Epithelial cell of proximal tubule (primary cell): ENCODE data around the gene KIRREL3. TPM values are rescaled to one million over a fixed set of nuclear protein-coding genes. Genes with fewer than 3 reads are reported as not detected.

Source experiments
- DNase-seq: peaks from one replicate; pipeline ENCODE4 v3.0.0-alpha.2; 2011; ENCODE audit warnings: low read depth
- H3K4me3 ChIP-seq: 2 replicates; pipeline ENCODE4 v1.5.1; 2011; ENCODE audit warnings: low read depth, mild to moderate bottlenecking, low read length
- CTCF ChIP-seq: conservative IDR thresholded peaks from 2 replicates; pipeline ENCODE4 v1.5.1; 2012; ENCODE audit warnings: low read depth, mild to moderate bottlenecking, low read length
- total RNA-seq: library from RNA; depleted of rRNA; stranded (reverse); fragments of >200 nt; gene quantifications from 2 replicates; pipeline ENCODE4 v1.2.3, GENCODE V29; 2015

KIRREL3 gene
- total RNA-seq, 1 donor from 2014 or later = 5.1 TPM

GRCh38 chr11:126624506-126624905 is 376.1 kb downstream of the KIRREL3 start:
- H3K4me3 ChIP-seq = no peak overlapping the region
- DNase-seq = no peak
- TF ChIP-seq CTCF = no peak

DNA sequence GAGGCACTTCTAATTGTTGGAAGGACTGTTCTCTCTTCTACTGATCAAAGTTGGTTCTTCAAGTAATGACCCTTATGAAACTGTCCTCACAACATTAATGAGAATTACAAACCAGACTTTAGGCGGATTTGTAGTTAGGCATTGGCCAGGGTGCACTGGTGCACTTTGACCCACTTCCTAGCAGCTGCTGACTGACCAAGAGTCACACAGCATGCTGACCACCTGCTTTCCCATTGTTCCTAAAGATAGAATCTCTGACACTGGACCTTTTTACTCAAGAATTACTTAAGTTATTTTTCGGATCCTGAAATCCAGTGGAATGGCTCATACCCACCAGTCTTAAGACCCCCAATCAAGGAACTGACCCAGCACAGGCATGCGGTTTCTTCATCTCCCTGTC is 381.1 kb downstream of the KIRREL3 start:
- no peak for DNase-seq
- H3K4me3 ChIP-seq = no peak overlapping the region
- no peak for TF ChIP-seq CTCF

DNA sequence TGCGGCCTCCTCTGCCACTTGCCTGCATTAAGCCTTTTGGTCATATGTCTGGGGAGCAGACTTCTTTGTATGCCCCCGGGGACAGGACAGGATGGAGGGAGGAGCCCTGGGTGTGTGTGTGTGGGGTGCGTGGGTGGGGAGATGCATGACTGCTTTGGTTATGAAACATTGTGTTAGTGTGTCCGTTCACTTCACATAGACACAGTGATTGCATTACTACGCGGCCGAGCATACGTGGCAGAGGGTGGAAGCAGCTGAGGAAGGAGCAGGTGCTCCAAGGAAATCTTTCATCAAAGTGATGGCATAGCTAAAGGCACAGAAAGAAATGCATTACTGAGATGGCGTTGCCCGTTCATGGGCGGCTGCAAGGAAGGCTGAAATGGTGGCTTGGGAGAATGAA is 384.7 kb downstream of the KIRREL3 start:
- no peak overlapping the region for H3K4me3 ChIP-seq
- DNase-seq = no peak
- TF ChIP-seq CTCF = no peak

GRCh38 chr11:126613272-126613671 is 387.3 kb downstream of the KIRREL3 start:
- DNase-seq = no peak
- no peak overlapping the region for H3K4me3 ChIP-seq
- TF ChIP-seq CTCF = no peak

DNA sequence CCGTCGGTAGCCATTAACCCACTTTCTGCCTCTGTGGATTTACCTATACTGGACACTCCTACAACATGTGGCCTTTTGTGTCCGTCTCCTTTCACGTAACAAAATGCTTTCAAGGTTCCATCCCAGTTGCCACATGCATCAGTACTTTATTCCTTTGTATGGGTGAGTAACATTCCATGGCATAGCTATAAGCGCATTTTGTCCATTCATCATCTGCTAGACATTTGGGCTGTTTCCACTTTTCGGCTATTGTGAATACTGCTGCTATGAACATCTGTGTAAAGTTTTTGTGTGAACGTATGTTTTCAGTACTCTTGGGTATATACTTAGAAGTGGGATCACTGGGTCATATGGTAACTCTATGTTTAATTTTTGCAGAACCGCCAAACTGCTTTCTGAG is 387.9 kb downstream of the KIRREL3 start:
- DNase-seq = no peak
- no peak for TF ChIP-seq CTCF
- no peak overlapping the region for H3K4me3 ChIP-seq

- TF ChIP-seq CTCF = no peak
- no peak for DNase-seq
- H3K4me3 ChIP-seq = no peak overlapping the region
Observed at GRCh38 chr11:126611438-126611837, 389.1 kb downstream of the KIRREL3 start.

GRCh38 chr11:126608658-126609057 is 391.9 kb downstream of the KIRREL3 start:
- H3K4me3 ChIP-seq = no peak overlapping the region
- TF ChIP-seq CTCF = no peak
- DNase-seq = no peak
